H1 (cell line): ENCODE results near the gene STARD3. TPM values are rescaled to one million over a fixed set of nuclear protein-coding genes. Genes with fewer than 3 reads are reported as not detected.

ENCODE experiments used
- CTCF ChIA-PET: fragments of 300-600 bp; sonication (Branson Sonifier 250); formaldehyde crosslinking; loops from one replicate; lab custom pipeline; 2021; ENCODE audit not compliant: partially characterized antibody; lab: Charles Lee
- POLR2A ChIA-PET: fragments of 300-600 bp; sonication (Branson Sonifier 250); formaldehyde crosslinking; loops from one replicate; lab custom pipeline; 2021; ENCODE audit warnings: inconsistent platforms; ENCODE audit not compliant: partially characterized antibody; lab: Charles Lee
- DNase-seq, 2 experiments: peaks; one replicate each; pipeline versions ENCODE4 v3.0.0 to v3.0.0-alpha.2; 2010 to 2022; ENCODE audit warnings: low spot score in 2 of 2, low read depth in 1 of 2, mixed read lengths in 1 of 2
- FAIRE-seq: peaks from 2 replicates; lab custom pipeline; 2011; peaks lifted over from hg19 to GRCh38; lab: Jason Lieb, UNC
- H2AFZ ChIP-seq: 2 replicates; pipeline ENCODE4 v1.8.1; 2012; ENCODE audit warnings: low read length, inconsistent platforms
- H2AK5ac ChIP-seq: 2 replicates; pipeline ENCODE4 v1.6.1; 2013; ENCODE audit warnings: low read depth, low read length
- H2BK120ac ChIP-seq: replicated peaks from 2 replicates; pipeline ENCODE3; 2013; ENCODE audit warnings: low read depth, low read length, inconsistent platforms
- H2BK12ac ChIP-seq: 2 replicates; pipeline ENCODE4 v1.6.1; 2013; ENCODE audit warnings: low read depth, low read length
- H2BK15ac ChIP-seq: 2 replicates; pipeline ENCODE4 v1.6.1; 2013; ENCODE audit warnings: low read length
- H2BK20ac ChIP-seq: 2 replicates; pipeline ENCODE4 v1.6.1; 2013; ENCODE audit warnings: low read length
- H2BK5ac ChIP-seq: 2 replicates; pipeline ENCODE4 v1.6.1; 2013; ENCODE audit warnings: low read depth, low read length
- H3K14ac ChIP-seq: 2 replicates; pipeline ENCODE4 v1.6.1; 2013; ENCODE audit warnings: inconsistent platforms; ENCODE audit not compliant: insufficient read length
- H3K18ac ChIP-seq: 2 replicates; pipeline ENCODE4 v1.6.1; 2013; ENCODE audit warnings: low read length; ENCODE audit errors: extremely low read depth
- H3K23ac ChIP-seq: 2 replicates; pipeline ENCODE4 v1.6.1; 2013; ENCODE audit warnings: inconsistent platforms; ENCODE audit not compliant: insufficient read length
- H3K23me2 ChIP-seq: 2 replicates; pipeline ENCODE4 v1.6.1; 2013; ENCODE audit warnings: low read depth, low read length
- H3K27ac ChIP-seq: 2 replicates; pipeline ENCODE4 v1.6.1; 2011; ENCODE audit warnings: low read depth, low read length, inconsistent platforms
- H3K27me3 ChIP-seq, 4 experiments: replicated peaks in 1 of 4; 1 replicate in 1 of 4; 2 replicates in 3 of 4; pipeline versions ENCODE4 v1.6.1 to v1.8.1; 2011 to 2013; ENCODE audit warnings: low read length in 3 of 4, mild to moderate bottlenecking in 3 of 4, inconsistent platforms in 2 of 4, mixed read lengths in 2 of 4, moderate library complexity in 1 of 4; ENCODE audit not compliant: control insufficient read depth in 3 of 4, insufficient read depth in 3 of 4; ENCODE audit errors: extremely low read depth in 1 of 4
- H3K36me3 ChIP-seq, 4 experiments: 2 replicates each; pipeline versions ENCODE4 v1.6.1 to v1.8.1; 2011 to 2013; ENCODE audit warnings: mild to moderate bottlenecking in 4 of 4, low read length in 3 of 4, moderate library complexity in 2 of 4, control low read depth in 1 of 4, inconsistent platforms in 1 of 4; ENCODE audit not compliant: insufficient read depth in 4 of 4, control insufficient read depth in 2 of 4
- H3K4ac ChIP-seq: replicated peaks from 2 replicates; pipeline ENCODE3; 2013; ENCODE audit warnings: low read length, low read depth, mixed read lengths, inconsistent platforms; ENCODE audit not compliant: insufficient read length
- H3K4me1 ChIP-seq, 4 experiments: replicated peaks in 1 of 4; 1 replicate in 1 of 4; 2 replicates in 3 of 4; pipeline versions ENCODE4 v1.6.1 to v1.8.1; 2011 to 2013; ENCODE audit warnings: low read length in 3 of 4, inconsistent platforms in 2 of 4, mixed read lengths in 1 of 4; ENCODE audit not compliant: insufficient read depth in 4 of 4, control insufficient read depth in 3 of 4
- H3K4me2 ChIP-seq, 2 experiments: 2 replicates each; pipeline versions ENCODE4 v1.6.1 to v1.8.1; 2011 to 2013; ENCODE audit warnings: low read depth in 2 of 2, low read length in 2 of 2, control low read depth in 1 of 2, inconsistent platforms in 1 of 2, mild to moderate bottlenecking in 1 of 2; ENCODE audit not compliant: insufficient read depth in 1 of 2
- H3K4me3 ChIP-seq, 4 experiments: fragments of 200-600, 300-600 bp in 1 of 4; sonication (generic), shearing (Covaris generic), sonication (Bioruptor Twin) in 1 of 4; 2 replicates each; pipeline versions ENCODE4 v1.5.1 to v1.8.1; 2011 to 2016; ENCODE audit warnings: low read length in 4 of 4, low read depth in 3 of 4, control low read depth in 2 of 4, inconsistent platforms in 2 of 4, mild to moderate bottlenecking in 2 of 4, mixed read lengths in 1 of 4, moderate library complexity in 1 of 4; ENCODE audit not compliant: insufficient read depth in 2 of 4; ENCODE audit errors: extremely low read depth in 1 of 4
- H3K56ac ChIP-seq: replicated peaks from 2 replicates; pipeline ENCODE3; 2013; ENCODE audit warnings: low read depth, mild to moderate bottlenecking, mixed read lengths, low read length, inconsistent platforms; ENCODE audit not compliant: insufficient read length
- H3K79me1 ChIP-seq: 2 replicates; pipeline ENCODE4 v1.6.1; 2013; ENCODE audit warnings: low read depth, low read length, control low read depth
- H3K79me2 ChIP-seq, 2 experiments: 2 replicates each; pipeline versions ENCODE4 v1.6.1 to v1.8.1; 2012 to 2013; ENCODE audit warnings: low read length in 2 of 2, mild to moderate bottlenecking in 2 of 2, inconsistent platforms in 1 of 2; ENCODE audit not compliant: insufficient read depth in 2 of 2, control insufficient read depth in 1 of 2
- H3K9ac ChIP-seq, 4 experiments: replicated peaks in 1 of 4; 1 replicate in 1 of 4; 2 replicates in 3 of 4; pipeline versions ENCODE4 v1.6.1 to v1.8.1; 2011 to 2013; ENCODE audit warnings: low read depth in 3 of 4, low read length in 3 of 4, control low read depth in 2 of 4, mild to moderate bottlenecking in 2 of 4, moderate library complexity in 2 of 4, inconsistent platforms in 1 of 4; ENCODE audit errors: extremely low read depth in 1 of 4
- H3K9me3 ChIP-seq, 2 experiments: 2 replicates each; pipeline versions ENCODE4 v1.6.1 to v1.8.1; 2012 to 2013; ENCODE audit warnings: mild to moderate bottlenecking in 2 of 2, moderate library complexity in 2 of 2, control low read depth in 1 of 2, inconsistent platforms in 1 of 2, low read depth in 1 of 2, low read length in 1 of 2, mixed read lengths in 1 of 2; ENCODE audit not compliant: insufficient read depth in 2 of 2
- H4K20me1 ChIP-seq, 2 experiments: replicated peaks in 1 of 2; 2 replicates each; pipeline versions ENCODE3 to v1.8.1; 2011 to 2013; ENCODE audit warnings: inconsistent platforms in 2 of 2, low read length in 2 of 2, mild to moderate bottlenecking in 1 of 2; ENCODE audit not compliant: insufficient read depth in 2 of 2, control insufficient read depth in 1 of 2
- H4K5ac ChIP-seq: 2 replicates; pipeline ENCODE4 v1.6.1; 2013; ENCODE audit warnings: low read length, low read depth, mixed read lengths, inconsistent platforms; ENCODE audit not compliant: insufficient read length
- H4K8ac ChIP-seq: 2 replicates; pipeline ENCODE4 v1.8.0; 2013; ENCODE audit warnings: mild to moderate bottlenecking, moderate library complexity, low read length, inconsistent platforms; ENCODE audit not compliant: insufficient read depth; ENCODE audit errors: extremely low read depth
- H4K91ac ChIP-seq: replicated peaks from 2 replicates; pipeline ENCODE3; 2013; ENCODE audit warnings: low read length, mixed read lengths, inconsistent platforms; ENCODE audit not compliant: insufficient read length
- SP2 ChIP-seq: IDR thresholded peaks from 2 replicates; pipeline ENCODE4 v1.6.1; 2012; ENCODE audit warnings: mild to moderate bottlenecking, low read length, inconsistent platforms
- WGBS, 2 experiments: shearing (Covaris generic) in 1 of 2; methylation state at CpG; one replicate each; pipeline versions ENCODE4 v1.1.6 to v1.1.7; 2013 to 2015; ENCODE audit warnings: low lambda C conversion rate in 2 of 2, mixed read lengths in 2 of 2, inconsistent platforms in 1 of 2, low coverage in 1 of 2, missing lambda C conversion rate in 1 of 2; ENCODE audit not compliant: insufficient replicate concordance in 2 of 2, insufficient coverage in 1 of 2, insufficient read length in 1 of 2; ENCODE audit errors: extremely low coverage in 1 of 2, missing lambda C conversion rate in 1 of 2; 5-methylcytosine and 5-hydroxymethylcytosine counted together
- polyA plus RNA-seq, 7 experiments: library from polyadenylated mRNA; depleted of rRNA in 3 of 7; stranded (reverse) in 5 of 7; unstranded in 2 of 7; fragments of >200 nt in 5 of 7; fragments of 200-250 nt in 2 of 7; gene quantifications; 1 replicate in 5 of 7; 2 replicates in 1 of 7; 4 replicates in 1 of 7; pipeline versions ENCODE4 v1.2.1 to v1.2.3, GENCODE V29; 2011 to 2013; ENCODE audit warnings: missing spikeins in 2 of 7, mixed read lengths in 2 of 7
- total RNA-seq: library from RNA; stranded (reverse); fragmentation: NEBNext Ultra II Directional; extraction: Animal tissue kit (Norgen Biotek cat#: 25700); gene quantifications from 2 replicates; pipeline ENCODE4 v1.2.1, GENCODE V29; 2021

The STARD3 gene
- total and polyA plus RNA-seq, 2 of the 8 experiments (the other 6 are each of a cell fraction or from before 2014, with no cell fraction given) = 47.6 to 80.3 TPM

DNA sequence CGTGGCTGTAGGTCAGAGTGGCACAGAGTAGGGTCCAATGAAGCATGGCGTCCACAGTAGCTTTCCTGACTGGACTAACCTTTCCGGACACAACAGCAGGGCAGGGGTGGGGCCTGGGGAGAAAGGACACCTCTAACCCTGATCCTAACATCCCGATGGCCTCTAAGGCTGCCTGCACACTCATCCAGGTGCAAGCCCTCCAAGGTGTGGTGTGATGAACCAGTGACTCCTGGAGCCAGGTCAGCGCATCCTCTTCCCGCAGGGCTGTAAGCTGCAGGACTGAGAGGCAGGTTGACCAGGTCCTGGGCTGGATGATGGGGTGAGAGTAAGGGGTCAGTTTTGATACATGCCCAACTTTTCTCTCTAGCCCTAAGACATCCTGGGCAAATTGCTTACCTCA, 59.8 kb downstream of the STARD3 start:
- TF ChIP-seq SP2 = no peak
- ChIA-PET POLR2A (interaction anchor here (0.7 to 38.1 kb wide), 10 partner anchors 10 to 55 kb away, joined by 3 to 708 read pairs (median 4); partner anchors contain the start of genes PGAP3, PNMT and TCAP), CTCF (interaction anchor here (0.9 to 52.4 kb wide), 13 partner anchors 9 to 460 kb away, joined by 3 to 1885 read pairs (median 6); partner anchors contain the start of genes MIEN1, PNMT, PPP1R1B and STARD3)
- peak overlapping the region; percentile 20 to 65 for H3K4me2 ChIP-seq
- no peak overlapping the region for H4K8ac ChIP-seq
- no peaks in the 10 kb centered on the region for H3K27me3 ChIP-seq
- FAIRE-seq = no peak
- peaks cover 13% of the 10 kb centered on the region for H3K23me2 ChIP-seq
- peak overlapping the region; percentile 97; the same call in 1 of the 2 replicates for H2BK15ac ChIP-seq
- H2AFZ ChIP-seq = no peak overlapping the region
- H3K23ac ChIP-seq = no peak overlapping the region
- peak overlapping the region in 1 of 4 experiments; percentile 33; a peak in 1 of 8 replicates for H3K4me3 ChIP-seq
- peak overlapping the region; percentile 98 for H4K91ac ChIP-seq
- H3K4ac ChIP-seq = peak overlapping the region; percentile 96
- peaks cover 17 to 32% (median 24%) of the 10 kb centered on the region in 4 experiments for H3K4me1 ChIP-seq
- peak overlapping the region; percentile 79 for H2BK120ac ChIP-seq
- peak overlapping the region; percentile 91 for H3K18ac ChIP-seq
- peak overlapping the region; percentile 99; the same call in 1 of the 2 replicates for H2BK20ac ChIP-seq
- no peak for DNase-seq
- peaks cover 13 to 37% of the 10 kb centered on the region in 2 experiments for H3K79me2 ChIP-seq
- H3K9me3 ChIP-seq = no peaks in the 10 kb centered on the region
- WGBS, 2 experiments = 64% methylated on average over 6 of the region's 6 CpGs; no CpG with 5 or more reads in 1 of the 2 experiments
- H4K20me1 ChIP-seq = peaks cover 1 to 8% of the 10 kb centered on the region in 2 experiments
- peak overlapping the region; percentile 98; the same call in 1 of the 2 replicates for H2BK5ac ChIP-seq
- no peak overlapping the region for H3K14ac ChIP-seq
- H3K79me1 ChIP-seq = peaks cover 2% of the 10 kb centered on the region; the same call in 1 of the 2 replicates
- H4K5ac ChIP-seq = peak overlapping the region; percentile 41
- no peak overlapping the region; a peak in 1 of 7 replicates for H3K9ac ChIP-seq
- no peak overlapping the region for H3K56ac ChIP-seq
- H2BK12ac ChIP-seq = peak overlapping the region; percentile 100; the same call in 1 of the 2 replicates
- 0 out of 2 replicates have a peak overlapping the region, but pooled peaks have one; percentile 37 for H3K27ac ChIP-seq
- H3K36me3 ChIP-seq = no peaks in the 10 kb centered on the region
- H2AK5ac ChIP-seq = peak overlapping the region; percentile 98
